Measurements from ENCODE around the gene DNAJC27. TPM values are rescaled to one million over a fixed set of nuclear protein-coding genes. Genes with fewer than 3 reads are reported as not detected.

Gene DNAJC27
- total RNA-seq, 8 experiments from 2014 or later = 5.2 to 12.5 (median 8.1) TPM

GRCh38 chr2:24910245-24910644 lies 61.5 kb downstream of the DNAJC27 start:
- H3K4me1 ChIP-seq (replicated peaks in 1 of 2) = no peaks in the 10 kb centered on the region
- in situ Hi-C loops (cut with MboI; ENCODE audit: low pct_unique_long_range_greater_than_20kb in 2 of 9, low sequenced_read_pairs in 9 of 9, unreplicated experiment in 9 of 9) = no loop called here
- no peak overlapping the region for H3K4me3 ChIP-seq
- WGBS, 10 experiments = 75 to 100% (median 100%) methylated on average over 1 to 3 of the region's 3 CpGs; no CpG with 5 or more reads in 1 of the 10 experiments
- no peak overlapping the region for H3K27ac ChIP-seq
- ATAC-seq (replicated peaks in 6 of 8) = no peak

GRCh38 chr2:24909555-24910177 lies 62.1 kb downstream of the DNAJC27 start:
- Histone ChIP-seq H3K27ac (no peak overlapping the region), H3K4me1 (replicated peaks in 1 of 2) (no peaks in the 10 kb centered on the region), H3K4me3 (no peak overlapping the region)
- 80 to 100% (median 95%) methylated on average over 1 to 5 of the region's 5 CpGs; no CpG with 5 or more reads in 2 of the 10 experiments for WGBS, 10 experiments
- in situ Hi-C loops (cut with MboI; ENCODE audit: low pct_unique_long_range_greater_than_20kb in 2 of 9, low sequenced_read_pairs in 9 of 9, unreplicated experiment in 9 of 9) = no loop called here
- no peak for ATAC-seq (replicated peaks in 6 of 8)

GRCh38 chr2:24908461-24908901 lies 63.3 kb downstream of the DNAJC27 start:
- 64 to 100% (median 87%) methylated on average over 1 to 5 of the region's 8 CpGs; no CpG with 5 or more reads in 1 of the 10 experiments for WGBS, 10 experiments
- no peak overlapping the region for H3K27ac ChIP-seq
- ATAC-seq (replicated peaks in 6 of 8) = no peak
- no peaks in the 10 kb centered on the region for H3K4me1 ChIP-seq (replicated peaks in 1 of 2)
- no peak overlapping the region for H3K4me3 ChIP-seq
- in situ Hi-C loops (cut with MboI; ENCODE audit: low pct_unique_long_range_greater_than_20kb in 2 of 9, low sequenced_read_pairs in 9 of 9, unreplicated experiment in 9 of 9) = no loop called here

GRCh38 chr2:24907116-24907515 lies 64.6 kb downstream of the DNAJC27 start:
- H3K4me3 ChIP-seq = no peak overlapping the region
- WGBS, 10 experiments = 81 to 100% (median 97%) methylated on average over 1 to 5 of the region's 5 CpGs; no CpG with 5 or more reads in 2 of the 10 experiments
- in situ Hi-C loops (cut with MboI; ENCODE audit: low pct_unique_long_range_greater_than_20kb in 2 of 9, low sequenced_read_pairs in 9 of 9, unreplicated experiment in 9 of 9) = no loop called here
- ATAC-seq (replicated peaks in 6 of 8) = no peak
- H3K4me1 ChIP-seq (replicated peaks in 1 of 2) = no peaks in the 10 kb centered on the region
- no peak overlapping the region for H3K27ac ChIP-seq

GRCh38 chr2:24906466-24906865 lies 65.3 kb downstream of the DNAJC27 start:
- H3K4me3 ChIP-seq = no peak overlapping the region
- no peaks in the 10 kb centered on the region for H3K4me1 ChIP-seq (replicated peaks in 1 of 2)
- in situ Hi-C loops (cut with MboI; ENCODE audit: low pct_unique_long_range_greater_than_20kb in 2 of 9, low sequenced_read_pairs in 9 of 9, unreplicated experiment in 9 of 9) = no loop called here
- no peak overlapping the region for H3K27ac ChIP-seq
- 70 to 100% (median 93%) methylated on average over 1 to 3 of the region's 6 CpGs; no CpG with 5 or more reads in 5 of the 10 experiments for WGBS, 10 experiments
- no peak for ATAC-seq (replicated peaks in 6 of 8)

- in situ Hi-C loops (cut with MboI; ENCODE audit: low pct_unique_long_range_greater_than_20kb in 2 of 9, low sequenced_read_pairs in 9 of 9, unreplicated experiment in 9 of 9) = no loop called here
- Histone ChIP-seq H3K27ac (no peak overlapping the region), H3K4me3 (no peak overlapping the region), H3K4me1 (replicated peaks in 1 of 2) (no peaks in the 10 kb centered on the region)
- 89 to 100% (median 93%) methylated on average over 2 to 12 of the region's 23 CpGs; no CpG with 5 or more reads in 2 of the 10 experiments for WGBS, 10 experiments
- no peak for ATAC-seq (replicated peaks in 6 of 8)
Observed at GRCh38 chr2:24903161-24904103, 68.3 kb downstream of the DNAJC27 start.

GRCh38 chr2:24899361-24899910 lies 72.3 kb downstream of the DNAJC27 start:
- Histone ChIP-seq H3K27ac (no peak overlapping the region), H3K4me1 (replicated peaks in 1 of 2) (no peaks in the 10 kb centered on the region), H3K4me3 (no peak overlapping the region)
- WGBS, 10 experiments = 60 to 100% (median 89%) methylated on average over 1 to 4 of the region's 7 CpGs; no CpG with 5 or more reads in 6 of the 10 experiments
- peak in 3 of 8 experiments; percentile 99 for ATAC-seq (replicated peaks in 6 of 8)
- in situ Hi-C loops (cut with MboI; ENCODE audit: low pct_unique_long_range_greater_than_20kb in 2 of 9, low sequenced_read_pairs in 9 of 9, unreplicated experiment in 9 of 9) = no loop called here

- ATAC-seq (replicated peaks in 6 of 8) = peak in 1 of 8 experiments; percentile 52
- H3K4me3 ChIP-seq = no peak overlapping the region
- 66 to 100% (median 89%) methylated on average over 2 to 17 of the region's 30 CpGs for WGBS, 10 experiments
Observed at GRCh38 chr2:24898122-24899109, 73.3 kb downstream of the DNAJC27 start.

GRCh38 chr2:24894750-24895149 lies 77.0 kb downstream of the DNAJC27 start:
- H3K27ac ChIP-seq = no peak overlapping the region
- H3K4me3 ChIP-seq = no peak overlapping the region
- no peak for ATAC-seq (replicated peaks in 6 of 8)
- WGBS, 10 experiments = 0 to 98% (median 73%) methylated on average over 1 to 3 of the region's 3 CpGs
- in situ Hi-C loops (cut with MboI; ENCODE audit: low pct_unique_long_range_greater_than_20kb in 2 of 9, low sequenced_read_pairs in 9 of 9, unreplicated experiment in 9 of 9) = no loop called here
- H3K4me1 ChIP-seq (replicated peaks in 1 of 2) = no peaks in the 10 kb centered on the region

More at GRCh38 chr2:24898122-24899109, 73.3 kb downstream of the DNAJC27 start:
- in situ Hi-C loops (cut with MboI; ENCODE audit: low pct_unique_long_range_greater_than_20kb in 2 of 9, low sequenced_read_pairs in 9 of 9, unreplicated experiment in 9 of 9) = no loop called here
- Histone ChIP-seq H3K4me1 (replicated peaks in 1 of 2) (no peaks in the 10 kb centered on the region), H3K27ac (no peak overlapping the region)

GRCh38 chr2:24893934-24894333 lies 77.8 kb downstream of the DNAJC27 start:
- in situ Hi-C loops (cut with MboI; ENCODE audit: low pct_unique_long_range_greater_than_20kb in 2 of 9, low sequenced_read_pairs in 9 of 9, unreplicated experiment in 9 of 9) = no loop called here
- ATAC-seq (replicated peaks in 6 of 8) = peak in 2 of 8 experiments; percentile 25 to 28
- WGBS, 10 experiments = 50 to 92% (median 64%) methylated on average over 1 to 3 of the region's 3 CpGs; no CpG with 5 or more reads in 1 of the 10 experiments
- H3K4me1 ChIP-seq (replicated peaks in 1 of 2) = no peaks in the 10 kb centered on the region
- no peak overlapping the region for H3K4me3 ChIP-seq
- no peak overlapping the region for H3K27ac ChIP-seq
